ENCODE measurements around the gene UACA. TPM values are rescaled to one million over a fixed set of nuclear protein-coding genes. Genes with fewer than 3 reads are reported as not detected.

Gene UACA
- total and polyA plus RNA-seq, 2 experiments from 2014 or later, result 46.7 to 58.7 TPM

GRCh38 chr15:70669966-70670658 lies 93.2 kb downstream of the UACA start:
- no peaks in the 10 kb centered on the region for H3K9me2 ChIP-seq (replicated peaks; ENCODE audit: insufficient read depth)
- peaks cover under 1% of the 10 kb centered on the region for H3K79me2 ChIP-seq
- TF ChIP-seq EZH2phosphoT487 (IDR thresholded peaks at IDR 0.05; ENCODE audit: low read depth, severe bottlenecking, unreplicated experiment) (no peak), EZH2 (IDR thresholded peaks at IDR 0.05; ENCODE audit: borderline replicate concordance) (no peak), CTCF (IDR thresholded peaks at IDR 0.05; ENCODE audit: poor library complexity) (no peak)
- no peaks in the 10 kb centered on the region for H3K36me3 ChIP-seq (replicated peaks; ENCODE audit: insufficient read depth, low read depth)
- peaks cover 14% of the 10 kb centered on the region for H3K4me1 ChIP-seq (ENCODE audit: insufficient read depth)
- no peaks in the 10 kb centered on the region for H3K27me3 ChIP-seq
- H2AFZ ChIP-seq, result no peak overlapping the region
- H3K27ac ChIP-seq, result no peak overlapping the region
- H3K9me3 ChIP-seq (ENCODE audit: low read depth), result no peaks in the 10 kb centered on the region
- H3K4me3 ChIP-seq, result no peak overlapping the region
- peak; percentile 25 for DNase-seq (ENCODE audit: low spot score)
- peak overlapping the region; percentile 5 for H3K4me2 ChIP-seq
- WGBS (ENCODE audit: low lambda C conversion rate, missing lambda C conversion rate), result 60% methylated on average over 8 of the region's 8 CpGs
- no peaks in the 10 kb centered on the region for H4K20me1 ChIP-seq (ENCODE audit: insufficient read depth, poor library complexity, severe bottlenecking)

- peaks cover 16% of the 10 kb centered on the region for H3K4me1 ChIP-seq (ENCODE audit: insufficient read depth)
- WGBS (ENCODE audit: low lambda C conversion rate, missing lambda C conversion rate), result 69% methylated on average over 4 of the region's 4 CpGs
- H3K9me3 ChIP-seq (ENCODE audit: low read depth), result no peaks in the 10 kb centered on the region
- H3K4me3 ChIP-seq, result no peak overlapping the region
- H3K9me2 ChIP-seq (replicated peaks; ENCODE audit: insufficient read depth), result no peaks in the 10 kb centered on the region
- DNase-seq (ENCODE audit: low spot score), result no peak
- no peaks in the 10 kb centered on the region for H3K36me3 ChIP-seq (replicated peaks; ENCODE audit: insufficient read depth, low read depth)
- H3K4me2 ChIP-seq, result no peak overlapping the region
- H3K79me2 ChIP-seq, result peaks cover 3% of the 10 kb centered on the region
- TF ChIP-seq EZH2phosphoT487 (IDR thresholded peaks at IDR 0.05; ENCODE audit: low read depth, severe bottlenecking, unreplicated experiment), result no peak
- no peak for TF ChIP-seq CTCF (IDR thresholded peaks at IDR 0.05; ENCODE audit: poor library complexity)
- TF ChIP-seq EZH2 (IDR thresholded peaks at IDR 0.05; ENCODE audit: borderline replicate concordance), result no peak
- H3K27me3 ChIP-seq, result no peaks in the 10 kb centered on the region
- H2AFZ ChIP-seq, result no peak overlapping the region
- no peak overlapping the region for H3K27ac ChIP-seq
- H4K20me1 ChIP-seq (ENCODE audit: insufficient read depth, poor library complexity, severe bottlenecking), result no peaks in the 10 kb centered on the region
Observed at GRCh38 chr15:70669006-70669602, 94.3 kb downstream of the UACA start.

DNA sequence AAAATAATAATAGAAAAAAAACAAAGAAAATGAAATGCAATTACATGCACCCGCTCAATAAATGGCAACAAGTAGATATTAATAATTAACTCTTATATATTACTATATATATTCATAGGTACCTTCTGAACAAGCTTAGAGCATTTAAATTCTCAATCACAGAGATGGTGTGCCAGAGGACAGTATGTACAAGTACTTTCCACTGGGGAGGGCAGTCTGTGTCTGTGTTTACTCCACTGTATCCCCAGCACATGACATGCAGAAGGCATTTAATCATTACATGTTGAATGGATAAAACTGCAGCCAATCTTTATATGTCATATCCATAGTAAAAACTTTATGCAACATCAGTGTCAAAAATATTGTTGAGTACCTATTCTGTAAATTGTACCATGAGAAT lies 97.8 kb downstream of the UACA start:
- DNase-seq (ENCODE audit: low spot score), result no peak
- no peak overlapping the region for H2AFZ ChIP-seq
- H3K4me2 ChIP-seq, result no peak overlapping the region
- peaks cover 16% of the 10 kb centered on the region for H3K4me1 ChIP-seq (ENCODE audit: insufficient read depth)
- TF ChIP-seq EZH2phosphoT487 (IDR thresholded peaks at IDR 0.05; ENCODE audit: low read depth, severe bottlenecking, unreplicated experiment) (no peak), CTCF (IDR thresholded peaks at IDR 0.05; ENCODE audit: poor library complexity) (no peak), EZH2 (IDR thresholded peaks at IDR 0.05; ENCODE audit: borderline replicate concordance) (no peak)
- H3K36me3 ChIP-seq (replicated peaks; ENCODE audit: insufficient read depth, low read depth), result no peaks in the 10 kb centered on the region
- no peaks in the 10 kb centered on the region for H3K27me3 ChIP-seq
- WGBS (ENCODE audit: low lambda C conversion rate, missing lambda C conversion rate), result 100% methylated on average over 1 of the region's 1 CpG
- H3K9me2 ChIP-seq (replicated peaks; ENCODE audit: insufficient read depth), result no peaks in the 10 kb centered on the region
- no peak overlapping the region for H3K27ac ChIP-seq
- peaks cover 3% of the 10 kb centered on the region for H3K79me2 ChIP-seq
- no peaks in the 10 kb centered on the region for H4K20me1 ChIP-seq (ENCODE audit: insufficient read depth, poor library complexity, severe bottlenecking)
- no peak overlapping the region for H3K4me3 ChIP-seq
- H3K9me3 ChIP-seq (ENCODE audit: low read depth), result no peaks in the 10 kb centered on the region

Data from hepatocyte (in vitro differentiated cells).